Measurements from ENCODE around the gene JTB. TPM values are rescaled to one million over a fixed set of nuclear protein-coding genes. Genes with fewer than 3 reads are reported as not detected.

Gene JTB
- total RNA-seq, 1 experiment from 2014 or later, result 115 TPM

GRCh38 chr1:153970346-153970745 lies 7.1 kb downstream of the JTB start:
- BruUV-seq (replicated peaks), result no TSS peak
- H3K27ac Mint-ChIP-seq (ENCODE audit: unreplicated experiment), result no peak overlapping the region
- no peak overlapping the region for H3K4me3 Mint-ChIP-seq (ENCODE audit: low read depth, unreplicated experiment)
- H3K4me1 Mint-ChIP-seq (ENCODE audit: low read depth, unreplicated experiment), result peaks cover 20% of the 10 kb centered on the region
- no peak for TF ChIP-seq CTCF (IDR thresholded peaks at IDR 0.05; ENCODE audit: unreplicated experiment)
- peaks cover 52% of the 10 kb centered on the region for H3K36me3 Mint-ChIP-seq (ENCODE audit: insufficient read depth, unreplicated experiment)
- no peaks in the 10 kb centered on the region for H3K9me3 Mint-ChIP-seq (ENCODE audit: low read depth, unreplicated experiment)
- intact Hi-C loops (cut with micrococcal nuclease; ENCODE audit: unreplicated experiment), result no loop called here
- no peak for DNase-seq
- no peaks in the 10 kb centered on the region for H3K27me3 Mint-ChIP-seq (ENCODE audit: unreplicated experiment)
- CTCF ChIA-PET, result no interaction called here

- Mint-ChIP-seq H3K4me3 (ENCODE audit: low read depth, unreplicated experiment) (no peak overlapping the region), H3K36me3 (ENCODE audit: insufficient read depth, unreplicated experiment) (peaks cover 46% of the 10 kb centered on the region), H3K27ac (ENCODE audit: unreplicated experiment) (no peak overlapping the region), H3K27me3 (ENCODE audit: unreplicated experiment) (no peaks in the 10 kb centered on the region), H3K4me1 (ENCODE audit: low read depth, unreplicated experiment) (peaks cover 26% of the 10 kb centered on the region), H3K9me3 (ENCODE audit: low read depth, unreplicated experiment) (no peaks in the 10 kb centered on the region)
- intact Hi-C loops (cut with micrococcal nuclease; ENCODE audit: unreplicated experiment), result no loop called here
- CTCF ChIA-PET, result interaction anchor here (2.1 kb wide), 1 partner anchor 11 kb away, joined by 16 read pairs; the partner anchor contains the start of gene CRTC2
- DNase-seq, result no peak
- BruUV-seq (replicated peaks), result no TSS peak
- TF ChIP-seq CTCF (IDR thresholded peaks at IDR 0.05; ENCODE audit: unreplicated experiment), result no peak
Observed at GRCh38 chr1:153968972-153969371, 8.5 kb downstream of the JTB start.

- BruUV-seq (replicated peaks), result no TSS peak
- intact Hi-C loops (cut with micrococcal nuclease; ENCODE audit: unreplicated experiment), result no loop called here
- Mint-ChIP-seq H3K27ac (ENCODE audit: unreplicated experiment) (peak overlapping the region; percentile 95), H3K9me3 (ENCODE audit: low read depth, unreplicated experiment) (no peaks in the 10 kb centered on the region), H3K36me3 (ENCODE audit: insufficient read depth, unreplicated experiment) (peaks cover 50% of the 10 kb centered on the region), H3K27me3 (ENCODE audit: unreplicated experiment) (no peaks in the 10 kb centered on the region), H3K4me3 (ENCODE audit: low read depth, unreplicated experiment) (peak overlapping the region; percentile 90), H3K4me1 (ENCODE audit: low read depth, unreplicated experiment) (peaks cover 31% of the 10 kb centered on the region)
- CTCF ChIA-PET, result interaction anchor here (0.6 to 3.1 kb wide), 5 partner anchors 9 to 255 kb away, joined by 5 to 27 read pairs (median 16); partner anchors contain the start of genes CRTC2, DENND4B, JTB and RAB13
- no peak for DNase-seq
- peak; percentile 8 for TF ChIP-seq CTCF (IDR thresholded peaks at IDR 0.05; ENCODE audit: unreplicated experiment)
Observed at GRCh38 chr1:153968408-153968807, 9.1 kb downstream of the JTB start.

GRCh38 chr1:153968000-153968363 lies 9.5 kb downstream of the JTB start:
- peaks cover 32% of the 10 kb centered on the region for H3K4me1 Mint-ChIP-seq (ENCODE audit: low read depth, unreplicated experiment)
- H3K36me3 Mint-ChIP-seq (ENCODE audit: insufficient read depth, unreplicated experiment), result peaks cover 55% of the 10 kb centered on the region
- peak overlapping the region; percentile 90 for H3K4me3 Mint-ChIP-seq (ENCODE audit: low read depth, unreplicated experiment)
- BruUV-seq (replicated peaks), result no TSS peak
- DNase-seq, result peak; percentile 59
- H3K27me3 Mint-ChIP-seq (ENCODE audit: unreplicated experiment), result no peaks in the 10 kb centered on the region
- peak overlapping the region; percentile 95 for H3K27ac Mint-ChIP-seq (ENCODE audit: unreplicated experiment)
- no peaks in the 10 kb centered on the region for H3K9me3 Mint-ChIP-seq (ENCODE audit: low read depth, unreplicated experiment)
- intact Hi-C loops (cut with micrococcal nuclease; ENCODE audit: unreplicated experiment), result no loop called here
- CTCF ChIA-PET, result interaction anchor here (0.6 to 3.1 kb wide), 12 partner anchors 9 to 356 kb away, joined by 3 to 27 read pairs (median 4); partner anchors contain the start of genes CHTOP, CRTC2, DENND4B and JTB
- TF ChIP-seq CTCF (IDR thresholded peaks at IDR 0.05; ENCODE audit: unreplicated experiment), result no peak

All from Calu3 (cell line).